Transverse colon (tissue), 3 donors: ENCODE measurements around the gene PTTG2.
"Not testable (repeated sequence)": the region's sequence is repeated elsewhere in the genome, so short reads cannot be mapped to it uniquely, and the experiment has no call there.

Experiments used
- POLR2A ChIP-seq: fragments of 450-650 bp; IDR thresholded peaks from one replicate; pipeline ENCODE4 v1.6.1; 2016; ENCODE audit warnings: antibody characterized with exemption, mild to moderate bottlenecking, moderate library complexity
- TF ChIP-seq, protein P1 (sequence below), 5 experiments: fragments of 200-600 bp in 3 of 5; fragments of 450-650 bp in 2 of 5; sonication (generic) in 3 of 5; IDR thresholded peaks; 1 replicate in 2 of 5; 2 replicates in 3 of 5; pipeline ENCODE4 v1.5.1; 2016 to 2017; ENCODE audit warnings: antibody characterized with exemption in 5 of 5, inconsistent platforms in 3 of 5, mild to moderate bottlenecking in 2 of 5, moderate library complexity in 1 of 5

DNA sequence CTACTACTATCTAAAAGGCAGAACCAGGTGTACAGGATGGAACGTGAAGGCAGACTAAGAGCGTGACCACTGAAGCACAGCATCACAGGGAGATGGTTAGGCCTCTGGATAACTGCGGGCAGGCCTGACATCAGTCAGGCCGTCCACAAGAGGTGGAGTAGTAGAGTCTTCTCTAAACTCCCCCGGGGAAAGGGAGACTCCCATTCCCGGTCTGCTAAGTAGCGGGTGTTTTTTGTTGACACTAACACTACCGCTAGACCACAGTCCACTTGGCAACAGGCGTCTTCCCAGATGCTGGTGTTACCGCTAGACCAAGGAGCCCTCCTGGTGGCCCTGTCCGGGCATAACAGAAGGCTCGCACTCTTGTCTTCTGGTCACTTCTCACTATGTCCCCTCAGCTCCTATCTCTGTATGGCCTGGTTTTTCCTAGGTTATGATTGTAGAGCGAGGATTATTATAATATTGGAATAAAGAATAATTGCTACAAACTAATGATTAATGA, 15.2 kb downstream of the PTTG2 start:
- TF ChIP-seq, protein P1, sequence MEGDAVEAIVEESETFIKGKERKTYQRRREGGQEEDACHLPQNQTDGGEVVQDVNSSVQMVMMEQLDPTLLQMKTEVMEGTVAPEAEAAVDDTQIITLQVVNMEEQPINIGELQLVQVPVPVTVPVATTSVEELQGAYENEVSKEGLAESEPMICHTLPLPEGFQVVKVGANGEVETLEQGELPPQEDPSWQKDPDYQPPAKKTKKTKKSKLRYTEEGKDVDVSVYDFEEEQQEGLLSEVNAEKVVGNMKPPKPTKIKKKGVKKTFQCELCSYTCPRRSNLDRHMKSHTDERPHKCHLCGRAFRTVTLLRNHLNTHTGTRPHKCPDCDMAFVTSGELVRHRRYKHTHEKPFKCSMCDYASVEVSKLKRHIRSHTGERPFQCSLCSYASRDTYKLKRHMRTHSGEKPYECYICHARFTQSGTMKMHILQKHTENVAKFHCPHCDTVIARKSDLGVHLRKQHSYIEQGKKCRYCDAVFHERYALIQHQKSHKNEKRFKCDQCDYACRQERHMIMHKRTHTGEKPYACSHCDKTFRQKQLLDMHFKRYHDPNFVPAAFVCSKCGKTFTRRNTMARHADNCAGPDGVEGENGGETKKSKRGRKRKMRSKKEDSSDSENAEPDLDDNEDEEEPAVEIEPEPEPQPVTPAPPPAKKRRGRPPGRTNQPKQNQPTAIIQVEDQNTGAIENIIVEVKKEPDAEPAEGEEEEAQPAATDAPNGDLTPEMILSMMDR (IDR thresholded peaks at IDR 0.05), result not testable (repeated sequence)
- TF ChIP-seq POLR2A, result not testable (repeated sequence)
